Measurements from ENCODE around the gene MTRR. TPM values are rescaled to one million over a fixed set of nuclear protein-coding genes. Genes with fewer than 3 reads are reported as not detected.

Gene MTRR
- total and polyA plus RNA-seq, 2 of the 8 experiments (the other 6 are each of a cell fraction or from before 2014, with no cell fraction given) = 36.4 to 53.8 TPM

- Histone ChIP-seq H3K79me1 (ENCODE audit: low read depth, low read length) (peaks cover 5% of the 10 kb centered on the region; the same call in 1 of the 2 replicates), H3K56ac (replicated peaks; ENCODE audit: insufficient read length, low read depth, low read length) (no peak overlapping the region), H3K36me3 (ENCODE audit: control insufficient read depth in 2 of 4, insufficient read depth in 4 of 4, low read length in 3 of 4) (peaks cover 19 to 75% (median 44%) of the 10 kb centered on the region in 4 experiments), H4K8ac (ENCODE audit: extremely low read depth, insufficient read depth, low read length) (no peak overlapping the region), H4K20me1 (replicated peaks in 1 of 2; ENCODE audit: control insufficient read depth in 1 of 2, insufficient read depth in 2 of 2, low read length in 2 of 2) (peaks cover 2 to 11% of the 10 kb centered on the region in 2 experiments), H2BK5ac (ENCODE audit: low read depth, low read length) (no peak overlapping the region), H2BK20ac (ENCODE audit: low read length) (no peak overlapping the region), H2AK5ac (ENCODE audit: low read depth, low read length) (no peak overlapping the region), H3K4me2 (ENCODE audit: insufficient read depth in 1 of 2, low read depth in 2 of 2, low read length in 2 of 2) (no peak overlapping the region), H3K27me3 (replicated peaks in 1 of 4; ENCODE audit: control insufficient read depth in 3 of 4, extremely low read depth in 1 of 4, insufficient read depth in 3 of 4, low read length in 3 of 4) (no peaks in the 10 kb centered on the region), H3K9me3 (ENCODE audit: insufficient read depth in 2 of 2, low read depth in 1 of 2, low read length in 1 of 2) (no peaks in the 10 kb centered on the region), H4K5ac (ENCODE audit: insufficient read length, low read depth, low read length) (no peak overlapping the region), H2BK15ac (ENCODE audit: low read length) (no peak overlapping the region), H3K9ac (replicated peaks in 1 of 4; ENCODE audit: extremely low read depth in 1 of 4, low read depth in 3 of 4, low read length in 3 of 4) (no peak overlapping the region), H3K23me2 (ENCODE audit: low read depth, low read length) (no peaks in the 10 kb centered on the region), H3K4ac (replicated peaks; ENCODE audit: insufficient read length, low read depth, low read length) (no peak overlapping the region), H4K91ac (replicated peaks; ENCODE audit: insufficient read length, low read length) (no peak overlapping the region), H3K18ac (ENCODE audit: extremely low read depth, low read length) (no peak overlapping the region), H3K4me1 (replicated peaks in 1 of 4; ENCODE audit: control insufficient read depth in 3 of 4, insufficient read depth in 4 of 4, low read length in 3 of 4) (no peaks in the 10 kb centered on the region), H3K27ac (ENCODE audit: low read depth, low read length) (no peak overlapping the region), H3K14ac (ENCODE audit: insufficient read length) (no peak overlapping the region), H2AFZ (ENCODE audit: low read length) (no peak overlapping the region), H3K79me2 (ENCODE audit: control insufficient read depth in 1 of 2, insufficient read depth in 2 of 2, low read length in 2 of 2) (peaks cover 3 to 5% of the 10 kb centered on the region in 2 experiments; a peak in 2 of 4 replicates), H3K4me3 (ENCODE audit: extremely low read depth in 1 of 4, insufficient read depth in 2 of 4, low read depth in 3 of 4, low read length in 4 of 4) (no peak overlapping the region), H3K23ac (ENCODE audit: insufficient read length) (no peak overlapping the region), H2BK12ac (ENCODE audit: low read depth, low read length) (no peak overlapping the region), H2BK120ac (replicated peaks; ENCODE audit: low read depth, low read length) (no peak overlapping the region)
- 91% methylated on average over 2 of the region's 2 CpGs; no CpG with 5 or more reads in 1 of the 2 experiments for WGBS, 2 experiments (ENCODE audit: extremely low coverage in 1 of 2, insufficient coverage in 1 of 2, insufficient read length in 1 of 2, insufficient replicate concordance in 2 of 2, low coverage in 1 of 2, low lambda C conversion rate in 2 of 2, missing lambda C conversion rate in 1 of 2)
- DNase-seq (ENCODE audit: low read depth in 1 of 2, low spot score in 2 of 2) = no peak
- no peak for FAIRE-seq
- ChIA-PET POLR2A (ENCODE audit: partially characterized antibody) (interaction anchor here (1.4 kb wide), 1 partner anchor 9 kb away, joined by 3 read pairs; no protein-coding TSS in a partner anchor), CTCF (ENCODE audit: partially characterized antibody) (interaction anchor here (0.6 to 2.0 kb wide), 4 partner anchors 12 to 111 kb away, joined by 3 to 4 read pairs (median 4); no protein-coding TSS in a partner anchor)
- TF ChIP-seq, protein P1, sequence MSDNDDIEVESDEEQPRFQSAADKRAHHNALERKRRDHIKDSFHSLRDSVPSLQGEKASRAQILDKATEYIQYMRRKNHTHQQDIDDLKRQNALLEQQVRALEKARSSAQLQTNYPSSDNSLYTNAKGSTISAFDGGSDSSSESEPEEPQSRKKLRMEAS (IDR thresholded peaks at IDR 0.05) = no peak
- TF ChIP-seq RXRA (IDR thresholded peaks at IDR 0.05; ENCODE audit: insufficient read depth, low read depth, low read length) = no peak
- no peak for TF ChIP-seq SAP30 (IDR thresholded peaks at IDR 0.05; ENCODE audit: insufficient read depth, insufficient replicate concordance, low read length)
- no peak for TF ChIP-seq CTCF (IDR thresholded peaks at IDR 0.05; ENCODE audit: control extremely low read depth in 1 of 3, insufficient read depth in 1 of 3, low read depth in 1 of 3, low read length in 3 of 3)
- TF ChIP-seq KDM5A (IDR thresholded peaks at IDR 0.05; ENCODE audit: low read length) = no peak
- TF ChIP-seq CBX5 (IDR thresholded peaks at IDR 0.05; ENCODE audit: low read depth, low read length) = no peak
- TF ChIP-seq ATF2 (IDR thresholded peaks at IDR 0.05; ENCODE audit: low read length) = no peak
- no peak for TF ChIP-seq SP2 (IDR thresholded peaks at IDR 0.05; ENCODE audit: low read length)
- TF ChIP-seq BCL11A (IDR thresholded peaks at IDR 0.05; ENCODE audit: low read depth in 2 of 2, low read length in 2 of 2) = no peak
These were observed 12.9 kb downstream of the MTRR start for GRCh38 chr5:7881816-7882215.

All from H1 (cell line).